Measurements from ENCODE around the gene CYBRD1. TPM values are rescaled to one million over a fixed set of nuclear protein-coding genes. Genes with fewer than 3 reads are reported as not detected.

CYBRD1 gene
- total and polyA plus RNA-seq, 10 of the 15 experiments (the other 5 are each of a cell fraction or from before 2014, with no cell fraction given), result 10.8 to 51.9 (median 29.6) TPM

DNA sequence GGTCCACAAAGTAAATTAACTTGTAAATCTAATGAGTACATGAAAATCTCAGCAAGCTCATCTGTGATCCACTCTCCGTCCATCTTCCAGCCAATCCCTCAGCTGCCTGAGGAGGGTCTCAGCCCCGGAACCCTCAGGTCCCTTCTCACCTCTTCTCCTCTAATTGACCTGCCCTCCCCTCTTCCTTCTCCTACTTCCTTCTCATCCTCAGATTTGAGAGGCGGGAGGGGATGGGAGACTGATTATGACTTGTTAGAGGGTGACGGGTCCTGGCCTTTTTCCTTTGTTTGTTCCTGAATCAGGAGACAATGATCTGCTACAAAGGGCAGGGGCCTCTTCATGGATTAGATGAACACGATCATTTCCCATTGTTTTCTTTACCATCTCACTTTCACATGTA, 80.1 kb downstream of the CYBRD1 start (continued):
- TF ChIP-seq, protein P1, sequence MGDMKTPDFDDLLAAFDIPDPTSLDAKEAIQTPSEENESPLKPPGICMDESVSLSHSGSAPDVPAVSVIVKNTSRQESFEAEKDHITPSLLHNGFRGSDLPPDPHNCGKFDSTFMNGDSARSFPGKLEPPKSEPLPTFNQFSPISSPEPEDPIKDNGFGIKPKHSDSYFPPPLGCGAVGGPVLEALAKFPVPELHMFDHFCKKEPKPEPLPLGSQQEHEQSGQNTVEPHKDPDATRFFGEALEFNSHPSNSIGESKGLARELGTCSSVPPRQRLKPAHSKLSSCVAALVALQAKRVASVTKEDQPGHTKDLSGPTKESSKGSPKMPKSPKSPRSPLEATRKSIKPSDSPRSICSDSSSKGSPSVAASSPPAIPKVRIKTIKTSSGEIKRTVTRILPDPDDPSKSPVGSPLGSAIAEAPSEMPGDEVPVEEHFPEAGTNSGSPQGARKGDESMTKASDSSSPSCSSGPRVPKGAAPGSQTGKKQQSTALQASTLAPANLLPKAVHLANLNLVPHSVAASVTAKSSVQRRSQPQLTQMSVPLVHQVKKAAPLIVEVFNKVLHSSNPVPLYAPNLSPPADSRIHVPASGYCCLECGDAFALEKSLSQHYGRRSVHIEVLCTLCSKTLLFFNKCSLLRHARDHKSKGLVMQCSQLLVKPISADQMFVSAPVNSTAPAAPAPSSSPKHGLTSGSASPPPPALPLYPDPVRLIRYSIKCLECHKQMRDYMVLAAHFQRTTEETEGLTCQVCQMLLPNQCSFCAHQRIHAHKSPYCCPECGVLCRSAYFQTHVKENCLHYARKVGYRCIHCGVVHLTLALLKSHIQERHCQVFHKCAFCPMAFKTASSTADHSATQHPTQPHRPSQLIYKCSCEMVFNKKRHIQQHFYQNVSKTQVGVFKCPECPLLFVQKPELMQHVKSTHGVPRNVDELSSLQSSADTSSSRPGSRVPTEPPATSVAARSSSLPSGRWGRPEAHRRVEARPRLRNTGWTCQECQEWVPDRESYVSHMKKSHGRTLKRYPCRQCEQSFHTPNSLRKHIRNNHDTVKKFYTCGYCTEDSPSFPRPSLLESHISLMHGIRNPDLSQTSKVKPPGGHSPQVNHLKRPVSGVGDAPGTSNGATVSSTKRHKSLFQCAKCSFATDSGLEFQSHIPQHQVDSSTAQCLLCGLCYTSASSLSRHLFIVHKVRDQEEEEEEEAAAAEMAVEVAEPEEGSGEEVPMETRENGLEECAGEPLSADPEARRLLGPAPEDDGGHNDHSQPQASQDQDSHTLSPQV (IDR thresholded peaks at IDR 0.05), result no peak
- TF ChIP-seq, protein P2, sequence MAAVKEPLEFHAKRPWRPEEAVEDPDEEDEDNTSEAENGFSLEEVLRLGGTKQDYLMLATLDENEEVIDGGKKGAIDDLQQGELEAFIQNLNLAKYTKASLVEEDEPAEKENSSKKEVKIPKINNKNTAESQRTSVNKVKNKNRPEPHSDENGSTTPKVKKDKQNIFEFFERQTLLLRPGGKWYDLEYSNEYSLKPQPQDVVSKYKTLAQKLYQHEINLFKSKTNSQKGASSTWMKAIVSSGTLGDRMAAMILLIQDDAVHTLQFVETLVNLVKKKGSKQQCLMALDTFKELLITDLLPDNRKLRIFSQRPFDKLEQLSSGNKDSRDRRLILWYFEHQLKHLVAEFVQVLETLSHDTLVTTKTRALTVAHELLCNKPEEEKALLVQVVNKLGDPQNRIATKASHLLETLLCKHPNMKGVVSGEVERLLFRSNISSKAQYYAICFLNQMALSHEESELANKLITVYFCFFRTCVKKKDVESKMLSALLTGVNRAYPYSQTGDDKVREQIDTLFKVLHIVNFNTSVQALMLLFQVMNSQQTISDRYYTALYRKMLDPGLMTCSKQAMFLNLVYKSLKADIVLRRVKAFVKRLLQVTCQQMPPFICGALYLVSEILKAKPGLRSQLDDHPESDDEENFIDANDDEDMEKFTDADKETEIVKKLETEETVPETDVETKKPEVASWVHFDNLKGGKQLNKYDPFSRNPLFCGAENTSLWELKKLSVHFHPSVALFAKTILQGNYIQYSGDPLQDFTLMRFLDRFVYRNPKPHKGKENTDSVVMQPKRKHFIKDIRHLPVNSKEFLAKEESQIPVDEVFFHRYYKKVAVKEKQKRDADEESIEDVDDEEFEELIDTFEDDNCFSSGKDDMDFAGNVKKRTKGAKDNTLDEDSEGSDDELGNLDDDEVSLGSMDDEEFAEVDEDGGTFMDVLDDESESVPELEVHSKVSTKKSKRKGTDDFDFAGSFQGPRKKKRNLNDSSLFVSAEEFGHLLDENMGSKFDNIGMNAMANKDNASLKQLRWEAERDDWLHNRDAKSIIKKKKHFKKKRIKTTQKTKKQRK (IDR thresholded peaks at IDR 0.05; ENCODE audit: low read depth, low read length), result no peak

Small RNA genes within 50 kb of the gene (small RNA-seq; reads per million reads assigned to genes)
- gene AC007969.2 (not detected), gene RPL21P38 (not detected)

Other genes starting within 250 kb of the CYBRD1 start
- gene METTL8, start 88.5 kb upstream of the CYBRD1 start, total RNA-seq (2014; rRNA removed), result 31.3 and 35.7 TPM in 2 replicates
- 52.6 and 53.2 TPM in 2 replicates for gene METTL8, start 88.5 kb upstream of the CYBRD1 start, total RNA-seq (2014; rRNA removed; fragmentation: Illumina TruSeq; extraction: Trizol)
- 49.3 and 49.8 TPM in 2 replicates for gene METTL8, start 88.5 kb upstream of the CYBRD1 start, total RNA-seq (2021)
- gene METTL8, start 88.5 kb upstream of the CYBRD1 start, polyA plus RNA-seq (2011; rRNA removed), result 62.3 and 101 TPM in 2 replicates
- gene METTL8, start 88.5 kb upstream of the CYBRD1 start, polyA plus RNA-seq (2014; fragmentation: Illumina TruSeq; extraction: Trizol), result 56.2 and 65.7 TPM in 2 replicates
- gene METTL8, start 88.5 kb upstream of the CYBRD1 start, polyA plus RNA-seq (2014; fragmentation: Nextera tagmentation; extraction: Ambion mirVana), result 10 to 100 TPM; 34.9 to 42.5 TPM
- 30.3 and 30.8 TPM in 2 replicates for gene METTL8, start 88.5 kb upstream of the CYBRD1 start, polyA plus RNA-seq (2014; rRNA removed)
- gene METTL8, start 88.5 kb upstream of the CYBRD1 start, polyA plus RNA-seq (2016; fragmentation: Nextera tagmentation; extraction: Ambion mirVana), result 10 to 100 TPM; 94.4 to 96.3 TPM
- gene DCAF17, start 88.2 kb upstream of the CYBRD1 start, total RNA-seq (2014; rRNA removed), result 28.6 and 30.6 TPM in 2 replicates
- gene DCAF17, start 88.2 kb upstream of the CYBRD1 start, total RNA-seq (2014; rRNA removed; fragmentation: Illumina TruSeq; extraction: Trizol), result 26.2 and 27.1 TPM in 2 replicates
- gene DCAF17, start 88.2 kb upstream of the CYBRD1 start, total RNA-seq (2021), result 23.4 and 24.9 TPM in 2 replicates
- gene DCAF17, start 88.2 kb upstream of the CYBRD1 start, polyA plus RNA-seq (2011; rRNA removed), result 32.9 and 43.0 TPM in 2 replicates
- 26.7 and 31.8 TPM in 2 replicates for gene DCAF17, start 88.2 kb upstream of the CYBRD1 start, polyA plus RNA-seq (2014; fragmentation: Illumina TruSeq; extraction: Trizol)
- gene DCAF17, start 88.2 kb upstream of the CYBRD1 start, polyA plus RNA-seq (2014; fragmentation: Nextera tagmentation; extraction: Ambion mirVana), result 1 to 10 TPM; 5.2 to 5.6 TPM
- gene DCAF17, start 88.2 kb upstream of the CYBRD1 start, polyA plus RNA-seq (2014; rRNA removed), result 15.3 and 16.4 TPM in 2 replicates
- 10 to 100 TPM; 20.1 to 21.9 TPM for gene DCAF17, start 88.2 kb upstream of the CYBRD1 start, polyA plus RNA-seq (2016; fragmentation: Nextera tagmentation; extraction: Ambion mirVana)
- 43.2 and 52.5 TPM in 2 replicates for gene DYNC1I2, start 165.0 kb downstream of the CYBRD1 start, total RNA-seq (2014; rRNA removed)
- gene DYNC1I2, start 165.0 kb downstream of the CYBRD1 start, total RNA-seq (2014; rRNA removed; fragmentation: Illumina TruSeq; extraction: Trizol), result 75.9 and 76.3 TPM in 2 replicates
- 52.4 and 54.2 TPM in 2 replicates for gene DYNC1I2, start 165.0 kb downstream of the CYBRD1 start, total RNA-seq (2021)
- gene DYNC1I2, start 165.0 kb downstream of the CYBRD1 start, polyA plus RNA-seq (2011; rRNA removed), result 113 and 142 TPM in 2 replicates
- 83.7 and 99.8 TPM in 2 replicates for gene DYNC1I2, start 165.0 kb downstream of the CYBRD1 start, polyA plus RNA-seq (2014; fragmentation: Illumina TruSeq; extraction: Trizol)
- 10 to 100 TPM; 39.9 to 67.5 TPM for gene DYNC1I2, start 165.0 kb downstream of the CYBRD1 start, polyA plus RNA-seq (2014; fragmentation: Nextera tagmentation; extraction: Ambion mirVana)
- 49.2 and 54.6 TPM in 2 replicates for gene DYNC1I2, start 165.0 kb downstream of the CYBRD1 start, polyA plus RNA-seq (2014; rRNA removed)
- 10 to 100 TPM; 40.1 to 47.0 TPM for gene DYNC1I2, start 165.0 kb downstream of the CYBRD1 start, polyA plus RNA-seq (2016; fragmentation: Nextera tagmentation; extraction: Ambion mirVana)